Testis (tissue), 3 donors: ENCODE measurements around the gene TAGLN2. TPM values are rescaled to one million over a fixed set of nuclear protein-coding genes. Genes with fewer than 3 reads are reported as not detected.

Source experiments
- DNase-seq: peaks from one replicate; pipeline ENCODE4 v3.0.0-alpha.2; 2019
- H3K27ac ChIP-seq, 2 donors: fragments of 200-600 bp; sonication (generic); one replicate each; pipeline ENCODE4 v1.5.1; 2019
- H3K27me3 ChIP-seq: fragments of 200-600 bp; sonication (generic); one replicate; pipeline ENCODE4 v1.5.1; 2019
- H3K36me3 ChIP-seq: fragments of 200-600 bp; sonication (generic); one replicate; pipeline ENCODE4 v1.5.1; 2017; ENCODE audit warnings: low read depth; ENCODE audit errors: missing control alignments
- H3K4me1 ChIP-seq: fragments of 200-600 bp; sonication (generic); one replicate; pipeline ENCODE4 v1.5.1; 2019
- H3K4me3 ChIP-seq, 2 donors: fragments of 200-600 bp; sonication (generic); one replicate each; pipeline ENCODE4 v1.5.1; 2017 to 2019
- H3K9me3 ChIP-seq: fragments of 200-600 bp; sonication (generic); one replicate; pipeline ENCODE4 v1.5.1; 2017
- CTCF ChIP-seq, 3 experiments: fragments of 450-650 bp in 2 of 3; fragments of 200-600 bp in 1 of 3; sonication (generic) in 1 of 3; IDR thresholded peaks; one replicate each; pipeline ENCODE4 v1.5.1; 2016 to 2019; ENCODE audit warnings: antibody characterized with exemption in 3 of 3, mild to moderate bottlenecking in 2 of 3, moderate library complexity in 1 of 3
- POLR2A ChIP-seq: fragments of 450-650 bp; IDR thresholded peaks from one replicate; pipeline ENCODE4 v1.6.1; 2017; ENCODE audit warnings: antibody characterized with exemption, mild to moderate bottlenecking, moderate library complexity
- WGBS, 2 donors: methylation state at CpG; one replicate each; pipeline ENCODE4 v1.1.5; 2018; 5-methylcytosine and 5-hydroxymethylcytosine counted together
- intact Hi-C: fragments of 100-400 bp; cut with DNase I; formaldehyde crosslinking; loops from one replicate; pipeline ENCODE4 v1.15.1; 2023; ENCODE audit warnings: low total_unique reads
- polyA plus RNA-seq: library from polyadenylated mRNA; stranded (reverse); fragments of 350-450 nt; fragmentation: Illumina TruSeq; extraction: RNeasy Lipid Tissue Mini Kit (QIAGEN cat#74804); gene quantifications from one replicate; pipeline ENCODE4 v1.2.3, GENCODE V29; 2014; ENCODE audit warnings: low read depth, low replicate concordance; ENCODE audit not compliant: insufficient read depth
- total RNA-seq, 2 donors: library from RNA; depleted of rRNA; stranded (reverse); fragments of >200 nt; gene quantifications; one replicate each; pipeline ENCODE4 v1.2.3, GENCODE V29; 2016

Gene TAGLN2
- total and polyA plus RNA-seq, 3 donors from 2014 or later, result 204 to 389 (median 305) TPM

- intact Hi-C loops, result no loop called here
- Histone ChIP-seq H3K27ac (no peak overlapping the region), H3K9me3 (no peaks in the 10 kb centered on the region), H3K27me3 (no peaks in the 10 kb centered on the region), H3K36me3 (no peaks in the 10 kb centered on the region), H3K4me3 (no peak overlapping the region), H3K4me1 (peaks cover 2% of the 10 kb centered on the region)
- WGBS, 2 donors, result 79 to 86% methylated on average over 15 of the region's 15 CpGs
- TF ChIP-seq POLR2A, result no peak
- no peak for TF ChIP-seq CTCF (IDR thresholded peaks at IDR 0.05)
- no peak for DNase-seq
These were observed 52.4 kb downstream of the TAGLN2 start for GRCh38 chr1:159872891-159873290.

DNA sequence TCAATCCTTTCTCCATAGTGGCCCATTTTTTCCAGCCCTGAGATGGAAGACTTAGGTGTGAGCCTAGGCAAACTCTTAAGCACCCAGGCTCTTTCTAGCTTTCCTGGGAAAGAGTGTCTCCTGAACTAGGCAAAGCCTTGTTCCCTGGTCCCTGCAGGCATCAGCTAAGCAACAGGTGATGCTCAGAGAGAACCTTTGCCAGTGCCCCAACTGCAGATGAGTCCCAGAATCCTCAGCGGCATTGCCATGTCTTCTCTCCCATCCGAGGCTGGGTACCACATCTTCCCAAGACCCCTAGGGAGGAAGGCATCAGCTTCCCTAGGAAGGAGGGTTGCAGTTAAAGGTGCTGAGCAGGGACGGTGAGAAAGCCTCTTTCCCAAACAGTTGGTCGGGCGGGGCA is 54.6 kb downstream of the TAGLN2 start:
- Histone ChIP-seq H3K27me3 (no peaks in the 10 kb centered on the region), H3K4me3 (no peak overlapping the region), H3K36me3 (no peaks in the 10 kb centered on the region), H3K9me3 (no peaks in the 10 kb centered on the region), H3K4me1 (peaks cover 5% of the 10 kb centered on the region), H3K27ac (no peak overlapping the region)
- TF ChIP-seq POLR2A (no peak), CTCF (IDR thresholded peaks at IDR 0.05) (no peak)
- 89 to 93% methylated on average over 5 of the region's 5 CpGs for WGBS, 2 donors
- intact Hi-C loops, result no loop called here
- DNase-seq, result no peak

GRCh38 chr1:159869607-159870006 is 55.7 kb downstream of the TAGLN2 start:
- intact Hi-C loops, result no loop called here
- no peak for DNase-seq
- H3K9me3 ChIP-seq, result no peaks in the 10 kb centered on the region
- no peak overlapping the region for H3K4me3 ChIP-seq
- no peaks in the 10 kb centered on the region for H3K36me3 ChIP-seq
- TF ChIP-seq POLR2A, result no peak
- TF ChIP-seq CTCF (IDR thresholded peaks at IDR 0.05), result no peak
- peaks cover 5% of the 10 kb centered on the region for H3K4me1 ChIP-seq
- no peaks in the 10 kb centered on the region for H3K27me3 ChIP-seq
- no peak overlapping the region for H3K27ac ChIP-seq
- WGBS, 2 donors, result 63 to 80% methylated on average over 1 of the region's 1 CpG

GRCh38 chr1:159869173-159869572 is 56.1 kb downstream of the TAGLN2 start:
- no peak for DNase-seq
- Histone ChIP-seq H3K4me1 (peaks cover 5% of the 10 kb centered on the region), H3K27me3 (no peaks in the 10 kb centered on the region), H3K4me3 (no peak overlapping the region), H3K36me3 (no peaks in the 10 kb centered on the region), H3K27ac (no peak overlapping the region), H3K9me3 (no peaks in the 10 kb centered on the region)
- intact Hi-C loops, result no loop called here
- WGBS, 2 donors, result 58 to 67% methylated on average over 1 to 4 of the region's 4 CpGs
- no peak for TF ChIP-seq CTCF (IDR thresholded peaks at IDR 0.05)
- TF ChIP-seq POLR2A, result no peak

- Histone ChIP-seq H3K27ac (no peak overlapping the region), H3K9me3 (no peaks in the 10 kb centered on the region), H3K36me3 (no peaks in the 10 kb centered on the region), H3K4me3 (no peak overlapping the region), H3K27me3 (no peaks in the 10 kb centered on the region), H3K4me1 (peaks cover 5% of the 10 kb centered on the region)
- intact Hi-C loops, result no loop called here
- TF ChIP-seq POLR2A (no peak), CTCF (IDR thresholded peaks at IDR 0.05) (no peak)
- DNase-seq, result no peak
- 56 to 73% methylated on average over 3 of the region's 3 CpGs for WGBS, 2 donors
These were observed 56.5 kb downstream of the TAGLN2 start for GRCh38 chr1:159868766-159869165.
